Measurements from ENCODE around the gene VPS37D. TPM values are rescaled to one million over a fixed set of nuclear protein-coding genes. Genes with fewer than 3 reads are reported as not detected.

The VPS37D gene
- total RNA-seq, 1 donor: 5.8 TPM

GRCh38 chr7:73703225-73703624 lies 35.6 kb downstream of the VPS37D start:
- peaks cover 31% of the 10 kb centered on the region for H3K4me1 ChIP-seq (ENCODE audit: insufficient read depth, low read length)
- H3K9me3 ChIP-seq (ENCODE audit: low read depth, low read length): no peaks in the 10 kb centered on the region
- H2AFZ ChIP-seq (ENCODE audit: low read length): no peak overlapping the region
- H3K4me3 ChIP-seq (ENCODE audit: insufficient read depth, low read length): no peak overlapping the region
- H3K4me2 ChIP-seq (ENCODE audit: insufficient read depth, low read length): no peak overlapping the region
- TF ChIP-seq, protein P1, sequence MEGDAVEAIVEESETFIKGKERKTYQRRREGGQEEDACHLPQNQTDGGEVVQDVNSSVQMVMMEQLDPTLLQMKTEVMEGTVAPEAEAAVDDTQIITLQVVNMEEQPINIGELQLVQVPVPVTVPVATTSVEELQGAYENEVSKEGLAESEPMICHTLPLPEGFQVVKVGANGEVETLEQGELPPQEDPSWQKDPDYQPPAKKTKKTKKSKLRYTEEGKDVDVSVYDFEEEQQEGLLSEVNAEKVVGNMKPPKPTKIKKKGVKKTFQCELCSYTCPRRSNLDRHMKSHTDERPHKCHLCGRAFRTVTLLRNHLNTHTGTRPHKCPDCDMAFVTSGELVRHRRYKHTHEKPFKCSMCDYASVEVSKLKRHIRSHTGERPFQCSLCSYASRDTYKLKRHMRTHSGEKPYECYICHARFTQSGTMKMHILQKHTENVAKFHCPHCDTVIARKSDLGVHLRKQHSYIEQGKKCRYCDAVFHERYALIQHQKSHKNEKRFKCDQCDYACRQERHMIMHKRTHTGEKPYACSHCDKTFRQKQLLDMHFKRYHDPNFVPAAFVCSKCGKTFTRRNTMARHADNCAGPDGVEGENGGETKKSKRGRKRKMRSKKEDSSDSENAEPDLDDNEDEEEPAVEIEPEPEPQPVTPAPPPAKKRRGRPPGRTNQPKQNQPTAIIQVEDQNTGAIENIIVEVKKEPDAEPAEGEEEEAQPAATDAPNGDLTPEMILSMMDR (IDR thresholded peaks at IDR 0.05; ENCODE audit: extremely low read depth, low read depth, low read length): no peak
- H3K36me3 ChIP-seq (ENCODE audit: insufficient read depth, low read length): peaks cover 66% of the 10 kb centered on the region
- H3K27ac ChIP-seq (ENCODE audit: low read depth, low read length): no peak overlapping the region
- H3K79me2 ChIP-seq (ENCODE audit: insufficient read depth, low read length): peaks cover 33% of the 10 kb centered on the region
- DNase-seq (ENCODE audit: insufficient read length, low spot score, missing footprints): peak; percentile 46
- peaks cover 47% of the 10 kb centered on the region for H4K20me1 ChIP-seq (ENCODE audit: insufficient read depth, low read length)
- H3K27me3 ChIP-seq (ENCODE audit: insufficient read depth, low read length): no peaks in the 10 kb centered on the region

- Histone ChIP-seq H3K79me2 (ENCODE audit: insufficient read depth, low read length) (peaks cover 41% of the 10 kb centered on the region), H3K36me3 (ENCODE audit: insufficient read depth, low read length) (peaks cover 66% of the 10 kb centered on the region), H3K4me1 (ENCODE audit: insufficient read depth, low read length) (peaks cover 31% of the 10 kb centered on the region), H2AFZ (ENCODE audit: low read length) (no peak overlapping the region), H3K4me3 (ENCODE audit: insufficient read depth, low read length) (no peak overlapping the region), H3K27ac (ENCODE audit: low read depth, low read length) (peak overlapping the region; percentile 5), H3K4me2 (ENCODE audit: insufficient read depth, low read length) (no peak overlapping the region), H4K20me1 (ENCODE audit: insufficient read depth, low read length) (peaks cover 55% of the 10 kb centered on the region), H3K9me3 (ENCODE audit: low read depth, low read length) (no peaks in the 10 kb centered on the region), H3K27me3 (ENCODE audit: insufficient read depth, low read length) (no peaks in the 10 kb centered on the region)
- TF ChIP-seq, protein P1 (IDR thresholded peaks at IDR 0.05; ENCODE audit: extremely low read depth, low read depth, low read length): no peak
- peak; percentile 92 for DNase-seq (ENCODE audit: insufficient read length, low spot score, missing footprints)
Measured at GRCh38 chr7:73703757-73704639, 36.4 kb downstream of the VPS37D start.

DNA sequence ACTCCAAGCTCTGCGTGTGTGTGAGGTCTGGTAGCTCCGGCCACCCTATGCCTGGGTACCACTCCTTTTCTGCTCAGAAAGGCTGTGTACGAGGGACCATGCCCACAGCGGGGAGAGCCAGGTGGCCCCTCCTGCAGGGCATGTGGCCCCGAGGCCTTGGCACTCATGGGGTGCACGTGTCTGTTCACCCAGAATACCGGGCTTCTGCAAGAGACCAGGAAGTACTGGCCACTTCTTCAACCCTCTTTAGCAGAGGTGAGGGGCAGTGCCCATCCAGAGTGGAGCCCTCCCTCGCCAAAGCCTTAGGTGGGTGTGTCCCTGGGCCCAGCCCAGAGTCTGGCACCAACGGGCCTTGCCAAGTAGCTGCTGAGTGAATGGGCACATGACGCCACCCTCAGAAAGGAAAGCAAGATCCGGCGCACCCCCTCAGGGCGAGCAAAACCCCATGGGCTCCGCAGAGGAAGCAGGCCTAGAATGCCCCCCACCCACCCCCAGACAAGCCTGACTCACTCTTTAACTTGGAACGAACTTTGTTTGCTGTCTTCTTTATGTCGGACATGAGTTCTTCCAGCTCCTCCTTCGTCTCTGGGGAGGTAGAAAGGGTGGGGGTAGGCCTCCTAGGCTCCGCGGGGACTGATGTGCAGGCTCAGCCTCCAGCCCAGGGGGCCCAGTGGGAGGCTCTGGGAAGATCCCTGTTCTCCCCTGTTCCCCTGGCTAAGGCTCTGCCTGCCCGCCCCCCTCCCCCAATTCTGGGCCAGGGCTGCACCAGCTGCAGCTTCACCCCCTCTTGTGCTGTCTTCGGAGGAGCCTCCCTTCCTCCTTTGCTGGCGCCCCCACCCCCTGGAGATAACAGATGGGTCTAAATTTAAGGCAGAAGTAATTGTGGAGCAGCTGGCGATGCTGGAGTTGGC lies 37.3 kb downstream of the VPS37D start:
- H3K36me3 ChIP-seq (ENCODE audit: insufficient read depth, low read length): peaks cover 61% of the 10 kb centered on the region
- H3K27me3 ChIP-seq (ENCODE audit: insufficient read depth, low read length): no peaks in the 10 kb centered on the region
- DNase-seq (ENCODE audit: insufficient read length, low spot score, missing footprints): peak; percentile 99
- H3K4me2 ChIP-seq (ENCODE audit: insufficient read depth, low read length): peak overlapping the region; percentile 41
- peak overlapping the region; percentile 53 for H3K27ac ChIP-seq (ENCODE audit: low read depth, low read length)
- no peaks in the 10 kb centered on the region for H3K9me3 ChIP-seq (ENCODE audit: low read depth, low read length)
- H4K20me1 ChIP-seq (ENCODE audit: insufficient read depth, low read length): peaks cover 64% of the 10 kb centered on the region
- TF ChIP-seq, protein P1 (IDR thresholded peaks at IDR 0.05; ENCODE audit: extremely low read depth, low read depth, low read length): no peak
- no peak overlapping the region for H3K4me3 ChIP-seq (ENCODE audit: insufficient read depth, low read length)
- no peak overlapping the region for H2AFZ ChIP-seq (ENCODE audit: low read length)
- peaks cover 50% of the 10 kb centered on the region for H3K79me2 ChIP-seq (ENCODE audit: insufficient read depth, low read length)
- peaks cover 31% of the 10 kb centered on the region for H3K4me1 ChIP-seq (ENCODE audit: insufficient read depth, low read length)

Measured in osteoblast (primary cell).